ENCODE data around the gene MEIOSIN. TPM values are rescaled to one million over a fixed set of nuclear protein-coding genes. Genes with fewer than 3 reads are reported as not detected.

MEIOSIN gene
- total and polyA plus RNA-seq, 9 of the 15 experiments (the other 6 are each of a cell fraction or from before 2014, with no cell fraction given), result 0.06 to 2.0 (median 0.76) TPM

DNA sequence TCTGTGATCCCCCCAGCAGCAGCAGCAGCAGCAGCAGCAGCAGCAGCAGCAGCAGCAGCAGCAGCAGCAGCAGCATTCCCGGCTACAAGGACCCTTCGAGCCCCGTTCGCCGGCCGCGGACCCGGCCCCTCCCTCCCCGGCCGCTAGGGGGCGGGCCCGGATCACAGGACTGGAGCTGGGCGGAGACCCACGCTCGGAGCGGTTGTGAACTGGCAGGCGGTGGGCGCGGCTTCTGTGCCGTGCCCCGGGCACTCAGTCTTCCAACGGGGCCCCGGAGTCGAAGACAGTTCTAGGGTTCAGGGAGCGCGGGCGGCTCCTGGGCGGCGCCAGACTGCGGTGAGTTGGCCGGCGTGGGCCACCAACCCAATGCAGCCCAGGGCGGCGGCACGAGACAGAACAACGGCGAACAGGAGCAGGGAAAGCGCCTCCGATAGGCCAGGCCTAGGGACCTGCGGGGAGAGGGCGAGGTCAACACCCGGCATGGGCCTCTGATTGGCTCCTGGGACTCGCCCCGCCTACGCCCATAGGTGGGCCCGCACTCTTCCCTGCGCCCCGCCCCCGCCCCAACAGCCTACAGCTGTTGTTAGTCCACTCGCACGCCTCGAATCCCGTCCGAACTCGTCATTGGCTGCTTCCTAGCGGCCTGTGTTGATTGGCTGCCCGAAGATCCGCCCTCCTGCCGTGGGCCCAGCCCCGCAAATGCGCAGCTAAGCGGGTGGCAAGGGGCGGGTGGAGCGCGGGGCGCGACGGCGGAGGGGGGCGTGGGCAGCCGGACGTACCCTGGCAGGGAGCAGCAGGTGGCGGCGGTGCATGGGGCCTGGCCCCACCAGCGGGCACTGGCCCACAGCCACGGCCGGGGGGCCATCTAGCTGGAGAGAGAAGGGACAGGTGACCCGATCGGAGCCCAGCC, 37.2 kb downstream of the MEIOSIN start (continued):
- TF ChIP-seq PYGO2 (tag; IDR thresholded peaks at IDR 0.05) (no peak), POLR2AphosphoS2 (IDR thresholded peaks at IDR 0.05; ENCODE audit: low read length) (peak; percentile 95), RBM25 (IDR thresholded peaks at IDR 0.05; ENCODE audit: low read depth, low read length, severe bottlenecking) (peak; percentile 74), SOX6 (IDR thresholded peaks at IDR 0.05) (peak; percentile 49; the same call in 1 of the 2 replicates), GABPB2 (CRISPR knock-in tag; conservative IDR thresholded peaks at IDR 0.05) (0 out of 2 replicates have a peak, but pooled peaks have one; percentile 46), TBL1XR1 (IDR thresholded peaks at IDR 0.05; ENCODE audit: low read length in 2 of 2) (peak in 1 of 2 experiments; percentile 11; a peak in 1 of 4 replicates), HNRNPUL1 (IDR thresholded peaks at IDR 0.05; ENCODE audit: low read length) (no peak), ELF1 (tag; IDR thresholded peaks at IDR 0.05) (no peak), RBM15 (IDR thresholded peaks at IDR 0.05; ENCODE audit: insufficient read depth, low read length) (no peak), SMAD4 (CRISPR knock-in tag; conservative IDR thresholded peaks at IDR 0.05) (peak; percentile 71), ESRRA (IDR thresholded peaks at IDR 0.05; ENCODE audit: borderline replicate concordance, low read depth) (peak; percentile 52; the same call in 1 of the 2 replicates)
- TF ChIP-seq, protein P1, sequence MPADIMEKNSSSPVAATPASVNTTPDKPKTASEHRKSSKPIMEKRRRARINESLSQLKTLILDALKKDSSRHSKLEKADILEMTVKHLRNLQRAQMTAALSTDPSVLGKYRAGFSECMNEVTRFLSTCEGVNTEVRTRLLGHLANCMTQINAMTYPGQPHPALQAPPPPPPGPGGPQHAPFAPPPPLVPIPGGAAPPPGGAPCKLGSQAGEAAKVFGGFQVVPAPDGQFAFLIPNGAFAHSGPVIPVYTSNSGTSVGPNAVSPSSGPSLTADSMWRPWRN (IDR thresholded peaks at IDR 0.05; ENCODE audit: low read depth), result peak; percentile 50; the same call in 1 of the 2 replicates
- TF ChIP-seq, protein P2, sequence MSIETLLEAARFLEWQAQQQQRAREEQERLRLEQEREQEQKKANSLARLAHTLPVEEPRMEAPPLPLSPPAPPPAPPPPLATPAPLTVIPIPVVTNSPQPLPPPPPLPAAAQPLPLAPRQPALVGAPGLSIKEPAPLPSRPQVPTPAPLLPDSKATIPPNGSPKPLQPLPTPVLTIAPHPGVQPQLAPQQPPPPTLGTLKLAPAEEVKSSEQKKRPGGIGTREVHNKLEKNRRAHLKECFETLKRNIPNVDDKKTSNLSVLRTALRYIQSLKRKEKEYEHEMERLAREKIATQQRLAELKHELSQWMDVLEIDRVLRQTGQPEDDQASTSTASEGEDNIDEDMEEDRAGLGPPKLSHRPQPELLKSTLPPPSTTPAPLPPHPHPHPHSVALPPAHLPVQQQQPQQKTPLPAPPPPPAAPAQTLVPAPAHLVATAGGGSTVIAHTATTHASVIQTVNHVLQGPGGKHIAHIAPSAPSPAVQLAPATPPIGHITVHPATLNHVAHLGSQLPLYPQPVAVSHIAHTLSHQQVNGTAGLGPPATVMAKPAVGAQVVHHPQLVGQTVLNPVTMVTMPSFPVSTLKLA (conservative IDR thresholded peaks at IDR 0.05), result peak; percentile 87 to 95
- TF ChIP-seq, protein P3, sequence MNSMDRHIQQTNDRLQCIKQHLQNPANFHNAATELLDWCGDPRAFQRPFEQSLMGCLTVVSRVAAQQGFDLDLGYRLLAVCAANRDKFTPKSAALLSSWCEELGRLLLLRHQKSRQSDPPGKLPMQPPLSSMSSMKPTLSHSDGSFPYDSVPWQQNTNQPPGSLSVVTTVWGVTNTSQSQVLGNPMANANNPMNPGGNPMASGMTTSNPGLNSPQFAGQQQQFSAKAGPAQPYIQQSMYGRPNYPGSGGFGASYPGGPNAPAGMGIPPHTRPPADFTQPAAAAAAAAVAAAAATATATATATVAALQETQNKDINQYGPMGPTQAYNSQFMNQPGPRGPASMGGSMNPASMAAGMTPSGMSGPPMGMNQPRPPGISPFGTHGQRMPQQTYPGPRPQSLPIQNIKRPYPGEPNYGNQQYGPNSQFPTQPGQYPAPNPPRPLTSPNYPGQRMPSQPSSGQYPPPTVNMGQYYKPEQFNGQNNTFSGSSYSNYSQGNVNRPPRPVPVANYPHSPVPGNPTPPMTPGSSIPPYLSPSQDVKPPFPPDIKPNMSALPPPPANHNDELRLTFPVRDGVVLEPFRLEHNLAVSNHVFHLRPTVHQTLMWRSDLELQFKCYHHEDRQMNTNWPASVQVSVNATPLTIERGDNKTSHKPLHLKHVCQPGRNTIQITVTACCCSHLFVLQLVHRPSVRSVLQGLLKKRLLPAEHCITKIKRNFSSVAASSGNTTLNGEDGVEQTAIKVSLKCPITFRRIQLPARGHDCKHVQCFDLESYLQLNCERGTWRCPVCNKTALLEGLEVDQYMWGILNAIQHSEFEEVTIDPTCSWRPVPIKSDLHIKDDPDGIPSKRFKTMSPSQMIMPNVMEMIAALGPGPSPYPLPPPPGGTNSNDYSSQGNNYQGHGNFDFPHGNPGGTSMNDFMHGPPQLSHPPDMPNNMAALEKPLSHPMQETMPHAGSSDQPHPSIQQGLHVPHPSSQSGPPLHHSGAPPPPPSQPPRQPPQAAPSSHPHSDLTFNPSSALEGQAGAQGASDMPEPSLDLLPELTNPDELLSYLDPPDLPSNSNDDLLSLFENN (IDR thresholded peaks at IDR 0.05; ENCODE audit: low read depth in 2 of 2, low read length in 2 of 2), result peak in 1 of 2 experiments; percentile 48; a peak in 1 of 4 replicates
- TF ChIP-seq, protein P4, sequence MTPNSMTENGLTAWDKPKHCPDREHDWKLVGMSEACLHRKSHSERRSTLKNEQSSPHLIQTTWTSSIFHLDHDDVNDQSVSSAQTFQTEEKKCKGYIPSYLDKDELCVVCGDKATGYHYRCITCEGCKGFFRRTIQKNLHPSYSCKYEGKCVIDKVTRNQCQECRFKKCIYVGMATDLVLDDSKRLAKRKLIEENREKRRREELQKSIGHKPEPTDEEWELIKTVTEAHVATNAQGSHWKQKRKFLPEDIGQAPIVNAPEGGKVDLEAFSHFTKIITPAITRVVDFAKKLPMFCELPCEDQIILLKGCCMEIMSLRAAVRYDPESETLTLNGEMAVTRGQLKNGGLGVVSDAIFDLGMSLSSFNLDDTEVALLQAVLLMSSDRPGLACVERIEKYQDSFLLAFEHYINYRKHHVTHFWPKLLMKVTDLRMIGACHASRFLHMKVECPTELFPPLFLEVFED (CRISPR knock-in tag; conservative IDR thresholded peaks at IDR 0.05), result 0 out of 2 replicates have a peak, but pooled peaks have one; percentile 63
- TF ChIP-seq, protein P5, sequence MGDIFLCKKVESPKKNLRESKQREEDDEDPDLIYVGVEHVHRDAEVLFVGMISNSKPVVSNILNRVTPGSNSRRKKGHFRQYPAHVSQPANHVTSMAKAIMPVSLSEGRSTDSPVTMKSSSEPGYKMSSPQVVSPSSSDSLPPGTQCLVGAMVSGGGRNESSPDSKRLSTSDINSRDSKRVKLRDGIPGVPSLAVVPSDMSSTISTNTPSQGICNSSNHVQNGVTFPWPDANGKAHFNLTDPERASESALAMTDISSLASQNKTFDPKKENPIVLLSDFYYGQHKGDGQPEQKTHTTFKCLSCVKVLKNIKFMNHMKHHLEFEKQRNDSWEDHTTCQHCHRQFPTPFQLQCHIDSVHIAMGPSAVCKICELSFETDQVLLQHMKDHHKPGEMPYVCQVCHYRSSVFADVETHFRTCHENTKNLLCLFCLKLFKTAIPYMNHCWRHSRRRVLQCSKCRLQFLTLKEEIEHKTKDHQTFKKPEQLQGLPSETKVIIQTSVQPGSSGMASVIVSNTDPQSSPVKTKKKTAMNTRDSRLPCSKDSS (IDR thresholded peaks at IDR 0.05; ENCODE audit: low read depth, partially characterized antibody), result no peak
